Measurements from ENCODE around the gene CDIP1. TPM values are rescaled to one million over a fixed set of nuclear protein-coding genes. Genes with fewer than 3 reads are reported as not detected.

Gene CDIP1
- total RNA-seq, 4 donors from 2014 or later: 7.3 to 18.3 (median 8.6) TPM

DNA sequence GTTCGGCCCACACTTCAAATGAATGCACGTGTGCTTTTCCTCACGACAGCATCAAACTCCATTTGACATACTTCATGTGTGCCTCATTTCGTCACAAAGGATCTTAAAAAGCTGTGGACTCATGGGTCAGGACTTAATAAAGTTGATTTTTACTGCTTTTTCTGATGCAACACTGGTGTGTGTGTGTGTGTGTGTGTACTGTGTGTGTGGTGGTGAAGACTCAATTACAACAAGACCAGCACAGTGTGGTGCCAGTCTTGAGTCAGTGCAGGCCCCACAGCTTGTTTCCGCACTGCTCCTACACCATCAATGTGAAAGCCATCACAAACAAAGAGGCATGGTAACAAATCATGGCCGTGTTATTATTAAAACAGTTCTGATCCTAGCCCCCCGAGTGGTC is 17.7 kb downstream of the CDIP1 start:
- TF ChIP-seq, protein P1, sequence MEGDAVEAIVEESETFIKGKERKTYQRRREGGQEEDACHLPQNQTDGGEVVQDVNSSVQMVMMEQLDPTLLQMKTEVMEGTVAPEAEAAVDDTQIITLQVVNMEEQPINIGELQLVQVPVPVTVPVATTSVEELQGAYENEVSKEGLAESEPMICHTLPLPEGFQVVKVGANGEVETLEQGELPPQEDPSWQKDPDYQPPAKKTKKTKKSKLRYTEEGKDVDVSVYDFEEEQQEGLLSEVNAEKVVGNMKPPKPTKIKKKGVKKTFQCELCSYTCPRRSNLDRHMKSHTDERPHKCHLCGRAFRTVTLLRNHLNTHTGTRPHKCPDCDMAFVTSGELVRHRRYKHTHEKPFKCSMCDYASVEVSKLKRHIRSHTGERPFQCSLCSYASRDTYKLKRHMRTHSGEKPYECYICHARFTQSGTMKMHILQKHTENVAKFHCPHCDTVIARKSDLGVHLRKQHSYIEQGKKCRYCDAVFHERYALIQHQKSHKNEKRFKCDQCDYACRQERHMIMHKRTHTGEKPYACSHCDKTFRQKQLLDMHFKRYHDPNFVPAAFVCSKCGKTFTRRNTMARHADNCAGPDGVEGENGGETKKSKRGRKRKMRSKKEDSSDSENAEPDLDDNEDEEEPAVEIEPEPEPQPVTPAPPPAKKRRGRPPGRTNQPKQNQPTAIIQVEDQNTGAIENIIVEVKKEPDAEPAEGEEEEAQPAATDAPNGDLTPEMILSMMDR (IDR thresholded peaks at IDR 0.05; ENCODE audit: low read depth): no peak

DNA sequence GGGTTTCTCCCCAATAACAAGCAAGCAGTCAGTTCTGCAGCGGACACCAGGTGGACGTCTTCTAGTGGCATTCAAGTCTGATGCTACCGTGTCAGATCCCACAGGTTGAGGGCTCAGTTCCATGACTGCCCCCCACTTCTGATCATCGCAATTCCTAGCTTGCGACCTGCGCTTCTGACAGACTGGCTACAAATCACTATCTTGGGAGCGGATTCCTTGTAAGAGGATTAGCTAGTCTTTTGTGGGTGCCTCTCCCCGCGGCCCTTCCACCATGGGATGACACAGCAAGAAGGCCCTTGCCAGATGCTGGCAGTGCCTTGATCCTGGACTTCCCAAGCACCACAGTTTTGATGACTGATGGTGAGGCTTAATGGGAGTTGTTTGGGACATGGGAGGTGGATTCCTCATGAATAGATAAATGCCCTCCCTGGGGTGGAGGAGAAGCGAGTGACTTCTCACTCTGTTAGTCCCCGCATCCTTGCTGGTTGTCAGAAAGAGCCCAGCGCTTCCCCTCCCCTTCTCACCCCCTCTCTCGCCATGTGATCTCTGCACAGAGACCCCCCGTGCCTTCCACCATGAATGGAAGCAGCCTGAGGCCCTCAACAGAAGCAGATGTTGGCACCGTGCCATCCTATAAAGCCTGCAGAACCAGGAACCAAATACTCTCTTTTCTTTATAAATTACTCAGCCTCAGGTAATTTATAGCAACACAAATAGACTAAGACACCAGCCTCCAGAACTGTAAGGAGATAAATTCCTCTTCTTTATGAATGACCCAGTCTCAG is 19.1 kb downstream of the CDIP1 start:
- TF ChIP-seq, protein P1 (IDR thresholded peaks at IDR 0.05; ENCODE audit: low read depth): no peak

DNA sequence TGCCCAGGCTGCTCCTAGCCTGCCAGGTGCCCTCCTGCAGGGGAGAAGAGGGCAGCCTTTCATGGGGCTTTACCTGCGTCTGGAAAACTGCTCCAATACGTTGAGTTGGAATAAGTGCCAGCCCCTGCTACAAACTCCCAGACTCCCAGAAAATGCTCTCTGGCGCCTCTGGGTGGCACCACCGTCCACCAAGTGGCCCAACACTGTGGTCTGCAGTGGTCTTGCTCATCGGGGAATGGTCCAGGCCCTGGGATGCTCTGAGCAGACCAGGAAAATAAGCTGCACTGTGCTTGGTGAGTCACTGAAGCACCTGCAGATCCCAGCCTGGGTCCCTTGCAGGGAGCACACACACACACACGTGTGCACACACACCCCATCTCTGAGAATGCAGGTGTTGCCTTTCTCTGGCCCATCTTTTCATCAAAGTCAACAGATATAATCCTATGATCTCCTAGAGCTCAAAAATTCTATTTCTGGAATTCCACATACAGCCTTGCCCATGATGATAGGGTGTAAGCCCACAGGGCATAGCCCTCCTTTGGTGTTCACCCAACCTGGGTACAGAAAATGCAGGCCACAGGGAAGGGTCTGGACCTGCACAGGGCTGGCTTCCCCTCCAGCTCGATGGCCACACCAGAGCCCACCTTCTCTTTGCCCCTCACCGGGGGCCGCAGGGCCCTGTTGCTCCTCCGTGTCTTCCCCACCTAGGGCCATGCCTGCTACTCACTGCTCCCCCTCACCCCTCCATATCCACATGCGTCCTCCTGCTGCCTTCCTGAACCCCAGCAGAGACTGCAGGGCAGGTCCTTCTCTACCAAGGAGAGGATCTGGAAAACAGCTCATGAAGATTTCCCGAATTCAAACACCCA is 20.5 kb downstream of the CDIP1 start:
- TF ChIP-seq, protein P1 (IDR thresholded peaks at IDR 0.05; ENCODE audit: low read depth): no peak

DNA sequence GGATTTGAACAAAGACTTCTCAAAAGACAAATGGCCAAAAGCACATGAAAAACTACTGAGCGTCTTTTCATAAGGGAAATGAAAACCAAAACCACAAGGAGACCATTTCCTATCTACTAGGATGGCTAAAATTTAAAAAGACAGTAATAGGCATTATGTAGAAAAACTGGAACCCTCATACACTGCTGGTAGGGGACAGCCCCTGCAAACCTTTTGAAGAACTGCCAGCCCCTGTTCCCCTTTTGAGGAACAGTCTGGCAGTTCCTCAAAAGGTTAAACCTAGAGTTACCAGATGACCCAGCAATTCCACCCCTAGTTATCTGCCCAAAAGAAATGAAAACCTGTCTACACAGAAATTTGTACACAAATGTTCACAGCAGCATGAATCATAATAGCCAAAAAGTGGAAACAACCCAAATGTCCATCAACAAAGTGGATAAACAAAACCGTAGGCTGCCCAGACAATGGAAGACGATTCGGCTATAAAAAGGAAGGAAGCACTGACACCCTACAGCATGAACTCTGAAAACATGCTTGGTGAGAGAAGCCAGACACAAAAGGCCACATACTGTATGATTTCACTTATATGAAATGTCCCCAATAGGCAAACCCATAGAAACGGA is 22.9 kb downstream of the CDIP1 start:
- TF ChIP-seq, protein P1 (IDR thresholded peaks at IDR 0.05; ENCODE audit: low read depth): no peak

DNA sequence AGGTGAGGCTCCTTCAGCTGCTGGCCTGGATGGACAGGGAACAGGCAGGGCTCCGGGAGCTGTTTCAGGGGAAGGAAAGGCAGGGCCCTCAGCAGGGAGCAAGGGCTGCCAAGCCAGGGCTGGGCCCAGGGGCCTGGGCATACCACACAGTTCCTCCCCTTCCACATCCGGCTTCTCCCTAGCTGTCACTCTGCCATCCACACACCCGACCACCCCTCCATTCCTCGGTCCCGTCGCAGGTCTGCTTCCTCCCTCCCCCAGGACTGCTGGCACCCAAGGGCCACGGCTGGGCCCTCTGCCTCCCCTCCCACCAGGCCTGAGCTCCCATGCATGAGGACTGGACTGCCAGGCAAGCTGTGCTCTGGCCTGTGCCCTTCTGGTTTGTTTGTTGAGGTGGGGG is 24.0 kb downstream of the CDIP1 start:
- TF ChIP-seq, protein P1 (IDR thresholded peaks at IDR 0.05; ENCODE audit: low read depth): no peak

DNA sequence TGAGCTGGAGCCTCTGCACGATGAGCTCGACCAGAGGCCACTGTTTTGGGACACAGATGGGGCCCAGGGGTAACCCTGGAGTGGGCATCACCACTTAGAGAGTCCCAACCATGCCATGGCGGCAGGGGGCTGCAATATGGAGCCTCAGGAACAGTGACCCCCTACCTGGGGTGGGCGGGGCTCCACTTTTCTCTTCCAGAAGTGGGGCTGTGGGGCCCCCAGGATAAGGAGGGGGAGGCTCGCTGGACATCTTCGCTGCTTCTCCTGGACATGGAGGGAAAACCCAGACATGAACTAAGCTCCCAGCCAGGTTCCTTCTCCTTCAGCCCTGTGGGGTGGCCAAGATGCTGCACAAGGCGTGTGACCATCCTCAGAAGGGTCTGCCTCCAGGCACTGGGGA is 24.7 kb downstream of the CDIP1 start:
- TF ChIP-seq, protein P1 (IDR thresholded peaks at IDR 0.05; ENCODE audit: low read depth): no peak
